ENCODE measurements around the gene TRPM8.

TRPM8 gene

GRCh38 chr2:234003972-234004617 lies 86.9 kb downstream of the TRPM8 start:
- no peak for FAIRE-seq

DNA sequence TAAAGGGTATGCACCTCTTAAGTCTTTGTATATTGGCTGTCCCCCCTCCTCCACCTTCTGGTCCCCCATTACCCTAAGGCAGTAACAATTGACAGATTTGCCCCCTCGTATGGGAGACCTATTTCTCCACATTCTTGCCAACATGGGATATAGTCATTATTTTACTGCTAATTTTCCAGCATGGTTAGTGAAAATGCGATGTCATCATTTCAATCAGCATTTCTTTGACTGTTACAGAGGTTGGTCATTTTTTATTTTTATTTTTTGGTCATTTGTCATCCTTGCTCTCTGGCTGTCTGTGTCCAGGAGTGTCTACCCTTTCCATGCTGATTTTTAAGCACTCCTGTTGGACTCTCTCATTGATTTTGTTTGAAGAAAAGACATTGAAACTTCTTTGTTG lies 88.0 kb downstream of the TRPM8 start:
- FAIRE-seq, result no peak

DNA sequence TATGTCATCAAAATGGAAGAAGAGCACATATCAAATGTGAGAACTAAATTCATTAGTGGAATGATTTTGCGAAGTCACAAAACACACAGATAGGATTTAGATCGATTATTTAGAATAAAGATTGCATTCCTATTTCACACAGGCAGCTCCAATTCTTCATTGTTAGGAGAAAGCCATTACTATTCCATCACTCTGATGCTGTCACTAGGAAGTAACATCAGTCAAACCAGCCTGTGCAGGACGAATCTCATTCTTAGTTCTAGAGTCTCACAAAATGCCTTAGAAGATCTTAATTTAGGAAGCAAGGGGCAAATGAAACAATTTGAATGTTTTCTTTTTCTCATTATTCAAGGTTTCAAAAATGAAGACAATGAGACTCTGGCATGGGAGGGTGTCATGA lies 89.3 kb downstream of the TRPM8 start:
- no peak for FAIRE-seq

- no peak for FAIRE-seq
Observed at GRCh38 chr2:234014427-234014826, 97.3 kb downstream of the TRPM8 start.

DNA sequence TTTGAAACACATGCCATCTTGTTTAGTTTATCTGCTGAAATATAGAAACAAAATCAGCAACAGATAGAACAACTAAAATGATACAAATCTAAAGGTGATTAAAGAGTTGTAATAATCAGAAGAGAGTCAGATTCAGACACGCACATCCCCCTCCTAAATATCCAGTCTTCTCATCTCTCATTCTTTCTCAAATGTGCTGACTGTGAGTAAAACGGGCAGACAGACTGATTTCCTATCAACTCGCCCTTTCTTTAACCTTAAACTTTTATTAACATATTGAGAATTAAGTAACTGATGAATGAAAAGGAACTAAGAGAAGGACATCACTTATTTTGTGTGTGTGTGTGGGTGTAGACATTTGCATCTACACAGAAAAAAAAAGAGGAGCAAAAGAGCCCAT lies 98.7 kb downstream of the TRPM8 start:
- no peak for FAIRE-seq

GRCh38 chr2:234019896-234020295 lies 102.7 kb downstream of the TRPM8 start:
- FAIRE-seq, result no peak

DNA sequence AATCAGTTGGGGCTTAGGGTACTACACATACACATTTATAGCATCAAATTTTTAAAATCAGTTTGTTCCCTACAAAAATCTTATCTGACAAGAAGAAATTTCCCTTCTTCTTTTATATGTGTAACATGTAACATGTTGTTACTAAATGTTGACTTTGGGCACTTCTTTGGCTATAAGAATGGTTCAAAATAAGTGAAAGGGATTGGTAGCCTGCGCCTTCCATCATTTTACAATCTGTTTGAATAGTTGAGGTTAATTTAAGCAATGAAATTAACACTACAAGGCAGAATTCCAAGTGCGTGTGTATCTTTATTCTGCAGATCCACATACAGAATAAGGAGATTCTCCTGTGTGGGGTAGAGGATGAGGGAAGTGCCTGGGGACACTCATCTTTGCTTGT lies 103.2 kb downstream of the TRPM8 start:
- FAIRE-seq, result no peak

DNA sequence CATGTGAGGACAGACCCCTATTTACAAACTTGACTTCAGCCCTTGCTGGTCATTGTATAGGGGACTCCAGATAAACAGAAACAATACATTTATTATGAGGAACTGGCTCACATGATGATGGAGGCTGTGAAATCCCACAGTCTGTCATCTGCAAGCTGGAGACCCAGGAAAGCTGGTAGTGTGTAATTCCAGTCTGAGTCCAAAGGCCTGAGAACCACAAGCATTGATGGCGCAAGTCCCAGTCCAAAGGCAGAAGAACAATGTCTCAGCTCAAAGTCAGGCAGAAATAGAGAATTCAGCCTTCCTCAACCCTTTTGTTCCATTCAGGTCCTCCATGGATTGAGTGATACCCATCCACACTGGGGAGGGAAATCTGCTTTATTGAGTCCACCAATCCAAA lies 105.3 kb downstream of the TRPM8 start:
- FAIRE-seq, result no peak

- FAIRE-seq, result no peak
Observed at GRCh38 chr2:234024304-234024703, 107.1 kb downstream of the TRPM8 start.

GRCh38 chr2:234025466-234025865 lies 108.3 kb downstream of the TRPM8 start:
- FAIRE-seq, result no peak

DNA sequence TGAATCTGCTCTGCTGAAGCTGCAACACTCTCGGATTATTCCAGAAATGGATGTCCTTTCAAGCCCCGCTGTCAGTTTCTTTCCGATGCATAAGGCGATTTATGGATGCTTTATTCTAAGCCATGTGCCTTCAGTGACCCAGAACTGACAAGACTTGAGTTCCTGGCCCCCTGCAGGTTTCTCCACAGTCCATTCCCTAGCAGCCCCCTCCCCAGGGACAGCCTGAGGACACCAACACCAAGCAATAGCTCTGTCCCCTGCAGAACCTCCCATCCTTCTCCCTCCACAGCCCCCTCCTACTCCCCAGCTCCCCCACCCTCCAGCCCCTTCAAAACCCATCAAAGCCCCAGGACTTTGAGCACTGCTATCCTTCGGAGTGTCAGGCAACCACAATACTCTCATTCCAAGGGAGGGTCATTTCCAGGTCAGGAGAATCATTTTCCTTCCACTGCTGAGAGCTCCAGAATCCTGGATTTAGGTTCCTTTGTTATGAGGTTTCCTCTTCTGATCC lies 108.8 kb downstream of the TRPM8 start:
- no peak for FAIRE-seq

GRCh38 chr2:234026693-234027254 lies 109.6 kb downstream of the TRPM8 start:
- no peak for FAIRE-seq

GRCh38 chr2:234027641-234028040 lies 110.5 kb downstream of the TRPM8 start:
- FAIRE-seq, result no peak

DNA sequence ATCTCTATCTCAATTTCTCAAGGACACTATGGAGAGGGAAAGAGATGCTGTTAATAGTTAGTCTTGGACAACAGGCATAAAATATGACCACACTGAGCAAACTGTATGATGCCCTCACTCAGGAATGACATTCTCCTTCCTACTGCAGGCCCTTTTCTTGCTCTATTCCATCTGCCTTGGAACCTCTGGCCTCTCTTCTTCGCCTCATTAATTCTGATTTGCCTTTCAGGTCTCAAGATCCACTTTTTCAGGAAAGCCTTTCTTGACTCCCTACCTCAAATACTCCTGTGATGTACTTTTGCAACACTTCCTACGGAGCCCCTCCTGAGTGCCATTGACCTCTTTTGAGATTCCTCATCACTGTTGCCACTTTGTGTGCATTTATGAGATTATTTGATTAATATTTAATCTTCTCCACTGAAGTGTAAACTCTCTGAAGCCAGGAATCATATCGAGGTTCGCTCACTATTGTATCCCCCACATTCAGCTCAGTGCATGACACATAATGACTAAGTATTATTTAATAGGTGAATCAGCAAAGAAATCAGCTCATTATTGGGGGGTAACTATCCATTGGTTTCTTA lies 112.1 kb downstream of the TRPM8 start:
- FAIRE-seq, result no peak

GRCh38 chr2:234031207-234031606 lies 114.0 kb downstream of the TRPM8 start:
- FAIRE-seq, result no peak

GRCh38 chr2:234032279-234032856 lies 115.2 kb downstream of the TRPM8 start:
- FAIRE-seq, result no peak

DNA sequence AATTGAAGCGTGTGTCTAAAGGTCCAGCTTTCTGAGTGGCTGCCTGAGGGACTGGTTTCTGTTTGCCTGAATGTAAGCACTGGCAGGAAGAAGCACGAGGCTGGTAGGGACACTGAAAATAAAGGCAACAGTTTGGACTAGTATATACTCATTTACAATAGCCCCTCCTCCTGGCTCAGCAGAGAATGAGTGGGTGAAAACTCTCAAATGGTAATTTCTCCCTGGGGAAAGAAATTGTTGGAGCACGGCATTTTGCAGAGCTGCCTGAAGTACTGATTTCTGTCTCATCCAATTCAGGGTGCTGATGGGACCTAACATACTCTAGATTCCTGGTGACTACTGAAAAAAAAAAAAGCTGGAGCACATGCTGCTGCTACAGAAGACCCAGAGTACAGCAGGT lies 116.0 kb downstream of the TRPM8 start:
- no peak for FAIRE-seq

GRCh38 chr2:234033885-234034284 lies 116.7 kb downstream of the TRPM8 start:
- no peak for FAIRE-seq

GRCh38 chr2:234038076-234038802 lies 121.1 kb downstream of the TRPM8 start:
- FAIRE-seq, result no peak

DNA sequence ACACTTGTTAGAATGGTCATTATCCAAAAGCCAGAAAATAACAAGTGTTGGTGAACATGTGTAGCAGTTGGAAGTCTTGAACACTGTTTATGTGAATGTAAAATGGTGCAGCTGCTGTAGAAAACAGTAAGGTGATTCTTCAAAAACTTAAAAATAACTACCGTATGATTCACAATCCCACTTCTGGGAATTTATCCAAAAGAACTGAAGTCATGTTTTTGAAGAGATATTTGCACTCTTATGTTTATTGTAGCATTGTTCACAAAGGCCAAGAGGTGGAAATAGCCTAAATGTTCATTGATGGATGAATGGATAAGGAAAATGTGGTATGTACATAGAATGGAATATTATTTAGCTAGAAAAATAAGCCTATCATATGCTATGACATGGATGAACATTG lies 127.0 kb downstream of the TRPM8 start:
- FAIRE-seq, result no peak

- FAIRE-seq, result no peak
Observed at GRCh38 chr2:234046521-234046920, 129.3 kb downstream of the TRPM8 start.

- no peak for FAIRE-seq
Observed at GRCh38 chr2:234047361-234047760, 130.2 kb downstream of the TRPM8 start.

GRCh38 chr2:234048049-234048448 lies 130.9 kb downstream of the TRPM8 start:
- no peak for FAIRE-seq
